ENCODE measurements around the gene CCDC187.

CCDC187 gene

GRCh38 chr9:136211441-136212344 is 92.2 kb downstream of the CCDC187 start:
- no peak overlapping the region for H3K4me3 ChIP-seq (ENCODE audit: low read length)
- TF ChIP-seq CTCF (conservative IDR thresholded peaks at IDR 0.05; ENCODE audit: low read depth, low read length) = no peak
- DNase-seq (ENCODE audit: low read depth) = no peak

- H3K4me3 ChIP-seq (ENCODE audit: low read length) = no peak overlapping the region
- TF ChIP-seq CTCF (conservative IDR thresholded peaks at IDR 0.05; ENCODE audit: low read depth, low read length) = no peak
- no peak for DNase-seq (ENCODE audit: low read depth)
Measured at GRCh38 chr9:136211006-136211405, 92.9 kb downstream of the CCDC187 start.

- no peak for TF ChIP-seq CTCF (conservative IDR thresholded peaks at IDR 0.05; ENCODE audit: low read depth, low read length)
- H3K4me3 ChIP-seq (ENCODE audit: low read length) = no peak overlapping the region
- no peak for DNase-seq (ENCODE audit: low read depth)
Measured at GRCh38 chr9:136210276-136210675, 93.6 kb downstream of the CCDC187 start.

GRCh38 chr9:136209786-136210185 is 94.1 kb downstream of the CCDC187 start:
- no peak for DNase-seq (ENCODE audit: low read depth)
- H3K4me3 ChIP-seq (ENCODE audit: low read length) = no peak overlapping the region
- TF ChIP-seq CTCF (conservative IDR thresholded peaks at IDR 0.05; ENCODE audit: low read depth, low read length) = no peak

- TF ChIP-seq CTCF (conservative IDR thresholded peaks at IDR 0.05; ENCODE audit: low read depth, low read length) = no peak
- H3K4me3 ChIP-seq (ENCODE audit: low read length) = no peak overlapping the region
- DNase-seq (ENCODE audit: low read depth) = no peak
Measured at GRCh38 chr9:136209232-136209631, 94.7 kb downstream of the CCDC187 start.

GRCh38 chr9:136208675-136209074 is 95.2 kb downstream of the CCDC187 start:
- no peak for DNase-seq (ENCODE audit: low read depth)
- no peak overlapping the region for H3K4me3 ChIP-seq (ENCODE audit: low read length)
- TF ChIP-seq CTCF (conservative IDR thresholded peaks at IDR 0.05; ENCODE audit: low read depth, low read length) = no peak

GRCh38 chr9:136207616-136208015 is 96.3 kb downstream of the CCDC187 start:
- no peak overlapping the region for H3K4me3 ChIP-seq (ENCODE audit: low read length)
- no peak for DNase-seq (ENCODE audit: low read depth)
- no peak for TF ChIP-seq CTCF (conservative IDR thresholded peaks at IDR 0.05; ENCODE audit: low read depth, low read length)

Data from retinal pigment epithelial cell (primary cell).